ENCODE data around the gene FEZ2. TPM values are rescaled to one million over a fixed set of nuclear protein-coding genes. Genes with fewer than 3 reads are reported as not detected.
A peak's percentile ranks its signal among the peaks of the same experiment; 100 is the strongest.

The FEZ2 gene
- total RNA-seq, 2 donors from 2014 or later = 34.3 to 50.0 TPM

DNA sequence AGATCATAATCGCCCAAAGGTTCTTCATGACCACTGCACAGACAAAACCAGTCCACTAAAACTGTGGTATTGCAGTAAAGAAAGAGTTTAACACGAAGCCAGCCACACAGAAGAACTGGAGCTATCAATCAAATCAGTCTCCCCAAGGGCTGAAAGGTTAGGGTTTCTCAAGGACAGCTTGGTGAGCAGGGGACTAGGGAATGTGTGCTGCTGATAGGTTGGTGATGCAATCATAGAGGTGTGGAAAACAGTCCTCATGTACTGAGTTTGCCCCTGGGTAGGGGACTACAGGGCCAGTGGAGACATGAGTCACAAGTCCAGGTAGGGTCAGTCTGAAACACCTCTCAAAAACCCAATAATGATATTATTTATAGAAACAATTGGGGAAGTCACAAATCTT lies 27.3 kb upstream of the FEZ2 start:
- Histone ChIP-seq H3K4me1 (no peaks in the 10 kb centered on the region), H3K27me3 (no peaks in the 10 kb centered on the region), H3K9me3 (no peaks in the 10 kb centered on the region), H3K36me3 (no peaks in the 10 kb centered on the region), H3K4me3 (no peak overlapping the region), H3K27ac (no peak overlapping the region), H3K9ac (ENCODE audit: low read depth in 2 of 2, low read length in 2 of 2) (no peak overlapping the region)
- intact Hi-C loops (cut with DNase I) = no loop called here
- no peak for DNase-seq
- TF ChIP-seq CTCF (IDR thresholded peaks at IDR 0.05) = no peak

- Histone ChIP-seq H3K4me3 (no peak overlapping the region), H3K9me3 (no peaks in the 10 kb centered on the region), H3K27ac (no peak overlapping the region), H3K36me3 (no peaks in the 10 kb centered on the region), H3K9ac (ENCODE audit: low read depth in 2 of 2, low read length in 2 of 2) (no peak overlapping the region), H3K27me3 (no peaks in the 10 kb centered on the region), H3K4me1 (no peaks in the 10 kb centered on the region)
- no peak for TF ChIP-seq CTCF (IDR thresholded peaks at IDR 0.05)
- intact Hi-C loops (cut with DNase I) = no loop called here
- no peak for DNase-seq
Observed at GRCh38 chr2:36620321-36620720, 22.4 kb upstream of the FEZ2 start.

GRCh38 chr2:36618381-36618780 lies 20.4 kb upstream of the FEZ2 start:
- H3K4me3 ChIP-seq = no peak overlapping the region
- intact Hi-C loops (cut with DNase I) = no loop called here
- H3K36me3 ChIP-seq = no peaks in the 10 kb centered on the region
- DNase-seq = peak; percentile 31
- no peak for TF ChIP-seq CTCF (IDR thresholded peaks at IDR 0.05)
- H3K27me3 ChIP-seq = no peaks in the 10 kb centered on the region
- no peaks in the 10 kb centered on the region for H3K4me1 ChIP-seq
- H3K9me3 ChIP-seq = no peaks in the 10 kb centered on the region
- H3K27ac ChIP-seq = no peak overlapping the region
- no peak overlapping the region for H3K9ac ChIP-seq (ENCODE audit: low read depth in 2 of 2, low read length in 2 of 2)

DNA sequence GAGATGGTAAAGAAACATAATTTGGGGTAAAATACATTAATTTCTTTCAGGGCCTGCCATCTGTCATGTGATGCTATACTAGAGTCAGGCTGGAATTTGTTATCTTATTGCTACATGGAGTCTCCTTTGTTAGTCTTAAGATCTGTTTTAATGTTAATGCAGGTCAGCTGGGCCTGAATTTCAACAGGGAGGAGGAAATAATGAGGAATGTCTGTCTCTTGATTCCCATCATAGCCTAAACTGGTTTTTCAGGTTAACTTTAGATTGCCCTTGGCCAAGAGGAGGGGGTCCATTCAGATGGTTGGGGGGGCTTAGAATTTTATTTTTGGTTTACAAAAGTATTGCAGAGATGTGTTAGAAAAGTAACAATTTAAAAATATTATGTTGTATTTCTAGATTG lies 19.0 kb upstream of the FEZ2 start:
- Histone ChIP-seq H3K9ac (ENCODE audit: low read depth in 2 of 2, low read length in 2 of 2) (no peak overlapping the region), H3K9me3 (no peaks in the 10 kb centered on the region), H3K4me1 (no peaks in the 10 kb centered on the region), H3K36me3 (no peaks in the 10 kb centered on the region), H3K27ac (no peak overlapping the region), H3K4me3 (no peak overlapping the region), H3K27me3 (no peaks in the 10 kb centered on the region)
- intact Hi-C loops (cut with DNase I) = no loop called here
- TF ChIP-seq CTCF (IDR thresholded peaks at IDR 0.05) = no peak
- no peak for DNase-seq

GRCh38 chr2:36615222-36615621 lies 17.3 kb upstream of the FEZ2 start:
- DNase-seq = no peak
- Histone ChIP-seq H3K9ac (ENCODE audit: low read depth in 2 of 2, low read length in 2 of 2) (no peak overlapping the region), H3K27me3 (no peaks in the 10 kb centered on the region), H3K36me3 (no peaks in the 10 kb centered on the region), H3K4me3 (no peak overlapping the region), H3K9me3 (no peaks in the 10 kb centered on the region), H3K4me1 (no peaks in the 10 kb centered on the region), H3K27ac (no peak overlapping the region)
- no peak for TF ChIP-seq CTCF (IDR thresholded peaks at IDR 0.05)
- intact Hi-C loops (cut with DNase I) = no loop called here

DNA sequence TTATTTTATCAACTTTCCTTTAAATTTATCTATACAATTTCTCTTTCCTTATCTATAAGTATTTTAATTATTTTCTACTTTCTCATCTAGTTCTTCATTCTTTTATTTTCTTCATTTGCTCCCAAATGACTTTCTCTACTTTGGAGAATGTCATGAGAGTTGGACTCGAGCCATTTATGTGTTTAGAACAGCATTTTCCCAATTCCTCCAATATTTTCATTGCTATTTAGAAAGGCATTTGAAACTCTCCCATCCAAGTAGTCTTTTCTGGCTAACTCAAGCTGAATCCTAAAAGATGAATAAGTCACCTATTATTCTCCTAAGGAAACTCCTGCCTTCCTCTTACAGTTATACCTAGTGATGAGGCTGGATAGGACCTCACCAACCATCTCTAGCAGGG lies 15.8 kb upstream of the FEZ2 start:
- no peaks in the 10 kb centered on the region for H3K36me3 ChIP-seq
- DNase-seq = no peak
- no peak overlapping the region for H3K27ac ChIP-seq
- H3K27me3 ChIP-seq = no peaks in the 10 kb centered on the region
- H3K4me3 ChIP-seq = no peak overlapping the region
- no peaks in the 10 kb centered on the region for H3K4me1 ChIP-seq
- no peaks in the 10 kb centered on the region for H3K9me3 ChIP-seq
- H3K9ac ChIP-seq (ENCODE audit: low read depth in 2 of 2, low read length in 2 of 2) = no peak overlapping the region
- intact Hi-C loops (cut with DNase I) = no loop called here
- TF ChIP-seq CTCF (IDR thresholded peaks at IDR 0.05) = no peak
